Central memory CD4-positive, alpha-beta T cell (primary cell): ENCODE results near the gene ADGRA1.
"Not testable (repeated sequence)": the region's sequence is repeated elsewhere in the genome, so short reads cannot be mapped to it uniquely, and the experiment has no call there.

Source experiments
- DNase-seq: peaks from one replicate; pipeline ENCODE4 v3.0.0; 2022

The ADGRA1 gene

DNA sequence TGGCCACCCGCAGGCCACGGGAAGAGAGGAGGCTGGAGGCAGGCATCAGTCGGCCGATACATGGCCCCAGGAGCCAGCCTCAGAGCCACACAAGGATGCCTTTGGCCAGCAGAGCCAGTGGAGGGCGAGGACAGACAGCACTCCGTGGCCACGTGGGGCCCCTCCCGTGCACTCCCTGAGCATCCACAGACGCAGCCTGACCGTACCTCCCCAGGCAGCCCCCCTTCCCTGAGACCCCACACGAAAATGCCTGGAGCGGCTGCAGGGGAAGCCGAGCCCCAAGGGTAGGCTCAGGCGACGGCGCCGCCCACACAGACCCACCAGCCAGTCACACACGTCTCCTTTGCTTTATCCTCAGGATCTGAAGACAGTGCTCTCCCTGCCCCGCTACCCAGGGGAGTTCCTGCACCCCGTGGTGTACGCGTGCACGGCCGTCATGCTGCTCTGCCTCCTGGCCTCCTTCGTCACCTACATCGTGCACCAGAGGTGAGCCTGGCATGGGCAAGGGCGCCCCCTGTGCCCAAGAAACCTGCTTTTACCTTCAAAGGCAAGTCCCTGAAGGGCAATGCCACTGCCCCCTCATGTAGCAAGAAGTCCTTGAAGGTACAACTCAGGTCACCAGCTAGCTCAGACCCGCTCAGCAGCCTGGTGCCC, 9.0 kb downstream of the ADGRA1 start:
- DNase-seq: no peak

DNA sequence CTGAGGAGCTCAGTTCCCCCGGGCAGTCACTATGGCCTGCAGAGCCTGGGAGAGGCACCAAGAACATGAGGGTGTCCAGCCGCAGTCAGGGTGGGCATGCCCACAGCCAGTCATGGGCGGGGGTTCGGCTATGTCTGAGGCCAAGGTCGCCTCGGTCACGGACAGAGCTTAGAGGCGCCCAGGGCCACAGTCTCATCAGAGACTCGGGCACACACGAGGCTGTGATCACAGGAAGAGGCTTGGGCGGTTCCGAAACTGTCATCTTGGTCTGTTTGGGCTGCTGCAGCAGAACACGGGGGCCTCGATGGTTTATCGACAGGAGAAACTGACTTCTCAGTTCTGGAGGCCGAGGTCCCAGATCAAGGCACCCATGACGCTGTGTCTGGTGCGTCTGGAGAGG, 9.7 kb downstream of the ADGRA1 start:
- no peak for DNase-seq

DNA sequence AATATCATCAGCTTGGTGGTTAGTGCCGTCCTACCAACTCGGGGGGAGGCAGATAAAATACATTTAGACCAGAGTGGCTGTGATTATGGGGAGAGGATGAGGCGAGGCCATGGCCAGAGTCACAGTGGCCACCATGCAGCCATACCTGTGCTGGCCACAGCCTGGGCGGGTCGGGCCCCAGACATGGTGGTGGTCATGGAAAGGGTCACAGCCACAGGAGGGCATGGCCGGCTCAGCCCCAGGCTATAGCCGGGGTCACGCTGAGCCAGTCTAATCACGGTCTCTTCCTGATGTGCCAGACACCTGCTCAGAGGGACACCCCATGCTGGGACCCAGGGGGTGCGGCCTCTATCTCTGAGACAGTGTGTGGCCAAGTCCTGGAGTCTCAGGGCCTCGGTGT, 10.2 kb downstream of the ADGRA1 start:
- no peak for DNase-seq

DNA sequence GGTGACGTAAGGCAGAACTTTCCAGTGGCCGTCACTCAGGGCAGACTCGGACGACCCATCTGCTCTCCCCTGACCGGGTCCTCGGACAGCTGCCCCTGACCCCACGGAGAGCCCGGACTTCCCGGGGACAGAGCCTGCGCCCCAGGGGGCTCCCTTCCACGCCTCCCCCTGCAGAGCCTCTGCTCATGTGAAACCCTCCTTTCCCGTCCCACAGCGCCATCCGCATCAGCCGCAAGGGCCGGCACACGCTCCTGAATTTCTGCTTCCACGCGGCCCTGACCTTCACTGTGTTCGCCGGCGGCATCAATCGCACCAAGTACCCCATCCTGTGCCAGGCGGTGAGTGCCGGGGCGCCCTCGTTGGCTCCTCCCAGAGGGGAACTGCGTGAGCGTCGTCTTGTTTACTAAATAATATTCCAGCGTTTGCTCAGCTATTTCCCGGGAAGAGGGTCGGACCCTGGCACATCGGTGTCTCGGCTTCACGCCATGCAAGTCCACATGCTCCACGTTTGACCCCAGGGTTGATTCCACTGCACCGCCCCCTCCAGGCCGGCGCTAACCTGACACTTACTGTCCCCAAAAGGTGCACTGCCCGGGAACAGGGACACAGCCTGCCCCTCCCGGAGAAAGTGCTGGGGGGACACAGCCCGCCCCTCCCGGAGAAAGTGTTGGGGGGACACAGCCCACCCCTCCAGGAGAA, 10.9 kb downstream of the ADGRA1 start:
- no peak for DNase-seq

DNA sequence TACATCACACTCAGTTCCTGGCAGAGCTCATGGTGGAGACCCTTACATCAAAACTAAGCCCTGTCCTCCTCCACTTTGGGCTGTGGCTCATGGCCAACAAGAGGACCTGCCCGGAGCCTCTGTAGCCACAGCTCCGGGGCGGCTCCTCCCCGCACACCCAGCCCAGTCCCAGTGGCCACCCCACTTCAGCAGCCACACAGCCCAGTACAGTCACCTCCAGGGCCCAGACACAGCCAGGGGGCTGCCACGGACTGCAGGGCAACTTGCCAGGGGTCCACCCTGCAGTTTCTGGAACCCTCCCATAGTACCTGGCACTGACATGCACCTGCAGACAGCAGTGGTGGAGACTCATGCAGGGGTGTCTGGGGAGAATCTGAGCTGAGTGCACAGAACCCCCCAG, 11.8 kb downstream of the ADGRA1 start:
- no peak for DNase-seq

DNA sequence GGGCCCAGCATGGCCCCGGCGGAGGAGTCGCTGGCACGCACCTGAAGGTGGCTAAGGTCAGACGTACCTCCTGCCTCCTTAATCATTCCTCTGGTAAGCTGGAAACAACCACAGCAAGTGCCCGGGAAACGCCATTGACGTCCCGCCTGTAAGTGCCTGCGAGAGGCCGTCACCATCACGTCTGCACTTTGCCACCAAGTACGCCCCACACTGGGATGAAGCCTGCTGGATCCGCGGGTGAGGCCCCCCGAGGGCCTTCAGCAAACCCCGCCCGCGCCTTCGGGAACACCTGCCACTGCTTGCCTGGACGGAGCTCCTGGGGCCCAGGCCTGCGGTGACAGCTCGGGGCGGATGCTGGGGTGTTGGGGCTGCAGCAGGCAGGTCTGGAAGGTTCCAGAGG, 12.5 kb downstream of the ADGRA1 start:
- no peak for DNase-seq

DNA sequence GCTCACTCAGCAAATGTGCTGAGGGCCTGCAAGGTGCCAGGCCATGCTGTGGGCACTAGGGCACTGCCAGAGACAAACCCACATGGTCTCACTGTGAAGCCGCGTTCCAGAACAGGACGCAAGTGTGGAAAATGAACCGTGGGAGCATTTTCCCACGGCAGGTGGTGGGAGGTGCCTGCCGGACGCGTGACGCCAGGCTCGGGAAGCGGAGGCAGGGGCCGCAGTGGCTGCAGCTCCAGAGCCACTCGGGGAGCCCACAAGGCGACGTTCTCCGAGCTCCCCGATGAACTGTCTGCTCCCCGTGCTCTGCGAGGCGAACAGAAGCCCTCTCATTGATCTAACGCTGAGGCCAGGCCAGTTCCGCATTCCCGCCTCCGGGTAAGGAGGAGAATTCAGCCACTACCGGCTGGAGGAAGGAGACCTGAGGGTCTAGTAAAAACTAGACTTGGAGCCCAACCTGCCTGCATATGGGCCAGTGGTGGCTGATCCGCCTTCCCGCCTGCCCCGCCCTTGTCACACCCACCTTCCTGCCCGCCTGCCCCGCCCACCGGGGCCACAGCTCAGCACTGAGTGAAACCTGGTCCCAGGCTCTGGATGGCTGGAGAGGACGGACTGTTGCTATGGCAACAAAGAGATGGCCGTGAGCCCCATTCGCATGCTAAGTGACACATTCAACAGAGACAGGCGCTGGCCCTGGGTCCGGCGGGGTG, 13.1 kb downstream of the ADGRA1 start:
- DNase-seq: no peak

DNA sequence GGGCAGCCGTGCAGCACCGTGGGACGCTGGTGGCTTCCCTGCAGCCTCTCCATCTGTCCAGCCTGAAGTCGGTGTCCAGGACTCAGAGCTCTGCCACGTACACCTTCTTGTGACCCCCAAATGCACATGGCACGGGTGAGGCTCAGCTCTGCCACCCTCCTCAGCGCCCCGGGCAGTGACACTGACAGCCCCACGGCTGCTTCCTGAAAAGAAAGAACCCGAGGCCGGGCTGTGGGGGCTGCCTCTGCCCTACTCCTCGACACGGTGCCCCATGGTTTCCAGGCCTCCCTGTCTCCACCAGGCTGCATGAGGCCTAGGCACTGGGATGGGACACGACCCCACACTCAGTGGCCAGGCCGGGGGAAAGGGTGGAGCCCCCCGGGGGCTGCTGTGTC, 13.7 kb downstream of the ADGRA1 start:
- DNase-seq: no peak

DNA sequence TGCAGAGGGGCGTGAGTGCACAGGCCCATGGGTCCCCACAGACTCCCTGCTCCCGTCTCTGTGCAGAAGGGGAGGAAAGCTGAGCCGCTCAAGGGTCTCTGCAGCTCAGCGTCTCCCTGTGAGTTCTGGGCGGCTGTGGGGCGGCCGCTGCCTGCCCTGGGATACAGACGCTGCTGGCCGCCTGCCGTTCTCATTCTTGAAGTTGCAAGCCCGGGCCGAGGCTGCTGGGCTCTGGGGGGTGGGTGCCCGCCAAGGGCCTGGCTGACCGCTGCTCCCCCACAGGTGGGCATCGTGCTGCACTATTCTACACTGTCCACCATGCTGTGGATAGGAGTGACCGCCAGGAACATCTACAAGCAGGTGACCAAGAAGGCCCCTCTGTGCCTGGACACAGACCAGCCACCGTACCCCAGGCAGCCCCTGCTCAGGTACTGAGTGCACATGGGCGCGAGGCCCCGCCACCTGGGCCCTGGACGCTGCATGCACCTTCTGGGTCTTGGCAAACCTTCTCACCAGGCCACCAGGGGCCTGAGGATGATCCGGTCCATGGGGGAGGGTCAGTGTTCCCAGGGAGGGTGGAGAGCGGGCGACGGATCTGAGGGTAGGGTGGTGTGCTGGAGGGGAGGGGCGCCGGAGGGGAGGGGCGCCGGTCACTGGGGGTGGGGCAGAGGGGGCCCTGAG, 14.8 kb downstream of the ADGRA1 start:
- DNase-seq: no peak

DNA sequence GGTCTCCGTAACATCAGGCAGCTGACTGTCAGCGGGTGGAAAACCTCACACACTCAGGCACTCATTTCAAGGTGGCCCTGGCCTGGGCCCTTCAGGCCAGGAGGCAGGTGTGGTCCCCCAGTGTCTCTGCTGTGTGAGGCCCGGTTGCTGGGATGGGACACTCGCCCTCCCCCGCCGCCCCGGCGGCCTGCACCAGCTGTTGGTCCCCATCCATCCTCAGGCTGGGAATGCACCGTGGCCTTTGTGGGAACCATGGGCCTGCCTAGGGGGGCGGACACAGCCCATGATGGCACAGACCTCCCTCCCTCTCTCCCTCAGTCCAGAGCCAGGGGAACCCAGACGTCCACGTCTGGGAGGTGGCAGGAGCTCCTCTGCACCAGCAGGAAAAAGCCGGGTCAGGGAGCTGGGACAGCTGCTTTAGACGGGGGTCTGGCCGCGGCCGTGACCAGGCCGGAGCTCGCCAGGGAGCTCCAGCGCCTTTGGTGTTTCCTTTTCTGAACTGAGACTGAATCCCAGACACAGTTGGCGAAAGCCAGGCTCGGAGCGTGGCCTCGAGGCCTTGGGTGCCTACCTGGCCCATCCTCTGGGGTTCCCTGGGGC, 15.7 kb downstream of the ADGRA1 start:
- DNase-seq: no peak

DNA sequence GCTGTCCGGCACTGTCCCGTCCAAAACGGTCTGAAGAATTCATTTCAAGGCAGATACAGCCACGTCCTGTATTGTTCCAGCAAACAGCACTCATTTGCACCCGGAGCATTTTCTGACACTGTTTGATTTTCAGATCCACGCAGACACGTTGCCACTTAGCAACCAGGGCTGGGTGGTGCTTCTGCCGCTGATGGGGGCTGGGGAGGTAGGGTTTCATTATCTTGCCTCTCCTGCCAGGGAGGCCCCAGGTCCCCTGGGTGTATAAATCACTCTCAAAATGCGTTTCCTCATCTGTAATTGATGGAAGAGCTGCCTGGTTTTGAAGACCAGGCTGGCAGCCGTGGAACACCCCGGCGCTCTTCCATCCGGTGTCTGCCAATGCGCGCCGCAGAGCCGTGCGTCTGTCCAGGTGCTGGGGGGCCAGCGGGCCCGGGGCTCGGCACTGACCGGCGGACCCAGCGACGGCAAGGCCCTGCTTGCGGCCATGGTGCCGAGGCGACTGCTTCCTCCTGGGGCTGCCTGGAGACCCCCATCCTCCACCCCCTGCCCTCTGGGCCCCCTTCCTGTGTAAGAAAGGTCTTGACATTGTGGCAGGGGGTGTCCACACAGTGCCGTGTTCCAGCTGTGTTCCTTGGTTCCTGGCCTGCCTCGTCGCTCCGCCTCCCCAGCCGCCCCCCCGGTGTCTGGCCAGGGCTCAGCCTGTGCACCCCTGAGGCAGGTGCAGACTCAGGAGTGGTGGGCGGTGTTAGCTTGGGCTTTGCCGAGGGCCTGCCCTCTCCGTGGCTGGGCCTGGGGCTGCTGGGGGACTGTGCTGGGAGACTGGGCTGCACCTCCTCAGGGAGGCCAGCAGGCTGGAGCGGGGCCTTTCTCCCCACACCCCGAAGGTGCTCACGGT, 16.6 kb downstream of the ADGRA1 start:
- DNase-seq: no peak

DNA sequence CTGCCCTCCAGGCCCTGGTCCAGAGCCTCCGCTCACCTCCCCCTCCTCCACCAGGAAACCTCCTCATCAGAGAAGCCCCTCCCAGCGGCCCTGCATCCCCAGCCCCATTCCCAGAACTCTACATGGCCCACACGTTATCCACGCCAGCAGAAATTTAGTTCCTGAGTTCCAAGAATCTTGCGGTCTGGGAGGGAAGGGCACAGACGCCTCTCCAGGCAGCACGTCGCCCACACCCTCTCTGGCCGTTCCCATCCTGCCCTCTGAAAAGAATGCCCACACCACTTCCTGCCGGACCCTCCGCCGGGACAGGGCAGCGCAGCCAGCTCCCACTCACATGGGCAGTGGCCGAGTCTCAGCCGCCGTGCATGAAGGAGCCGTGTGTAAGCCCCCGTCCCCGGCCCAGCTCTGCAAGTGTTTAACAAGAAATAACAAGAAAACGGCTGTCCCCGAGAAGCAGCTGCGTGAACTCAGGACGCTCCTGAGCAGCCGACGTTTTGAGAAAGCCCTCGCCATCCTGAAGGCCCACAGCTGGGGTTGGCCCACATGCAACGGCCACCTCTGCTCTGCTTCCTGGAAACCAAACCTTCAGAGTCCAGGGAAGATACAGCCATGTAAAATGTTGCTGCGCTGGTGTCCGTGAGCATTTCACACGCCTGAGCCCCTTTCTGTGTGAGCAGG, 17.4 kb downstream of the ADGRA1 start:
- DNase-seq: no peak

DNA sequence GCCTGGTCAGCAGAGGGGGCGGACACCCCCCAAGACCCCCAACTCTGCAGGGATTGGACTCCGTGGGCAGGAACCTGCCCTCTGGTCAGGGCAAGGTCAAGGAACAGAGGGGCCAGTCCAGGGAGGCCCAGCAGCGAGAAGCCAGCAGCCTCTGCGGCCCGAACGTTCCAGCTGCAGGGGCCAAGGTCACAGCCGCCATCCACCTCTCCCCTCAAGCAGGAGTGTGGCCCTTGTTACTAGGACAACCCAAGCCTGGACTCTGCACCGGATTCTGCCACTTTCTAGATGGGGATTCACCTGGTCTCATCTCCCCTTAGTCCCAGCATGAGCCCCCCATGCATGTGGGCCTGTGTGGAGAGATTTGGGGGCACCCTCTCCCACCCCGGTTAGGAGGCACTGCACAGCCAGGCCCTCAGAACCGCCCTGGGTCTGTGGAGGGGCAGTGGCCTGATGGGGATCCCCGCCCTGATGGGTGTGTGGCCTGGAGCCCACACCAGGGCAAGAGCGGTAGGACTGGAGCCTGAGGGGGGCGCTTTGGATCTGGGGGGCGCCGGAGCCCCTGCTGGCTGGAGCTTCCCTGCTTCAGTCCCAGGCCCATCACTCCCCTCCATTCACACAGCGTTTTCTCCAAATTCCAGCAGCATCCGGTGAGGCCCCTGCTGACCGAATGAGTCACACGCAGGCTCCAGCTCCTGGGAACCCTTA, 18.1 kb downstream of the ADGRA1 start:
- no peak for DNase-seq

DNA sequence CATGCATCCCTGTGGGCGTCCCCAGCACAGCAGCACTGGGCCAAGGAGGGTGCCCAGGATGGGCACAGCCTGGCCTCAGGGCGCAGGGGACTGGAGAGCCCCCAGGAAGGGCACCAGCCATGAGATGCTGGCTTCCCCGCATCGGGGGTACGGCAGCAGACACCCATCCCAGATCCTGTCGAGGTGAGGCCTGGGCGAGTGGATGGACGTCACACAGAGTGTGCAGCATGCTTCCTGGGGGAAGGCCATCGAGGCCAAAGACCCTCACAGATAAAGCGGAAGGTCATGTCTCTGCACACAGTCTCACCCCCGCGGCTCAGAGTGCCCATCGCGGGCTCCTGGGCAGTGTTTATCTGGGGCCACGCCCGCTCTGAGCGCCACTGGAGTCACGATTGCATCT, 18.8 kb downstream of the ADGRA1 start:
- DNase-seq: no peak

DNA sequence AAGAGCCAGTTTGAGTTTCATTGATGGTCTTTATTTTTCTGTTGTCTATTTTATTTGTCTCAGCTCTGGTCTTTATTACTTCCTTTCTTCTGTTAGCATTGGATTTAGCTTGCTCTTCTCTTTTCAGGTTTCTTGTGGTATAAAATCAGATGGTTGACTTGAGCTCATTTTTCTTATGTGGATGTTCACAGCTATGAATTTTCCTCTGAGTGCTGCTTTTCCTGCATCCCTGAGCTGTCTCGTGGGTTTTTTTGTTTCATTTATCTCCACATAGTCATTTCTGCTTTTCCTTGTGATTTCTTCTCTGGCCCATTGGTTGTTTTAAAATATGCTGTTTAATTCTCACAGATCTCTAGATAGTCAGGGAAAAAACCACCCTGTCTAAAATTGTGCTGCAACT, 19.7 kb downstream of the ADGRA1 start:
- DNase-seq: no peak

DNA sequence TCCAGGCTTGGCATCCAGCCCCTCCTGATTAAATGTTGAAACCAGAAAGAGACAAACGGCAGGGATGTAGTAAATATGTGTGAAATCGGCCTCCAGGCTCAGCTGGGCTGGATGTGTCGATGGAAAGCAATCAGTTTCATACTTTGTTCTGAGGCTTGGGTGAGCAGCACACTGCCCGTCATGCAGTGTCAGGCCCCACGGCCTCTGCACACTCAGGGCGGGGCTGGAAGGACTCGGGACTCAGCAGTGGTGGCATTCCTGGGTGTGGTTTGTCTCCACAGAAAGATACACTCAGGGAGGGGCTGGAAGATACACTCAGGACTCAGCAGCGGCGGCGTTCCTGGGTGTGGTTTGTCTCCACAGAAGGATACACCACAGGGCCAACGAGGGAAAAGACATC, 22.0 kb downstream of the ADGRA1 start:
- no peak for DNase-seq

DNA sequence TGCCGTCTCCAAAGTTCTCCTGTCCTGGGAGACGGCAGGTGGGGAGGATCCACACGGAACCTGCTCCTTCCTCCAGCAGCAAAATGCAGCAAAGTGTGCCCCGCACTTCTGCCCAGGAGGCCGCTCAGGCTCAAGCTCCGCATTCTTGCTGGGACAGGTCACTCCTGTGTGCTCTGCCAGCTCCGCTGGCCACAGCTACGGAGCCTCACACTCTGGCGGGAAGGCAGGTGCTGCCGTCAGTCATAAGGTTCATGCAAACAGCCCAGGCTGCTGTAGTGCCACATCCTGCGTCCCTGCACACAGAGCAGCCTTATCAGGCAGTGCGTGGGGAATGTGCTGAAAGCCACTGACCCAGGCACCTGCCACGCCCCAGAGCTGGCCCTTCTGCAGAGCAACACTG, 22.4 kb downstream of the ADGRA1 start:
- DNase-seq: no peak

DNA sequence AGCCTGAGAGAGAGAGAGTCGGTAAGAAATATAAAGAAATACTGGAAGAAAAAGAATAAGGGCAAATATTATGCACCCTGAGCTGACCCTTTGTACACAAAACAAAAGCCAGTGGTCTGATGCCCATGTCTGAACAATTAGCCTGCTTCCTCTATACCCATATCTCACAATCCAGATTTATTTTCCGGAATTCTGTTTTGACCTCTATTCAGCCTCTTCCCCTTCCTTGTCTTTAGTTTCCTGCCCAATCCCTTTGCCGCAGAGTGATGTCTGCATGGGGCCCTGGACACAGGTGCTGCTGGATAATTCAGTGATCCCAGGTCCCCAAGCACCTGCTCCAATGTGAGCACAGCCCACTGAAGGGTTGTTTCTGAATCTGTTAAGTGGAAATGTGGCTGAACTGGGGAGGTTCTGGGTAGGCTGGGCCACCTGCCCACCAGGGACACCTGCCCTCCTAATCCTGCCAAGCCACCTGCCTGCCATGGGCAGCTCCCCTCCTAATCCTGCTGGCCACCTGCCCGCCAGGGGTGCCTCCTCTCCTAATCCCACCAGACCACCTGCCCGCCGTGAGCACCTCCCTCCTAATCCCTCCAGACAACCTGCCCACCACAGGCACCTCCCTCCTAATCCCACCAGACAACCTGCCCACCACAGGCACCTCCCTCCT, 23.0 kb downstream of the ADGRA1 start:
- DNase-seq: no peak

DNA sequence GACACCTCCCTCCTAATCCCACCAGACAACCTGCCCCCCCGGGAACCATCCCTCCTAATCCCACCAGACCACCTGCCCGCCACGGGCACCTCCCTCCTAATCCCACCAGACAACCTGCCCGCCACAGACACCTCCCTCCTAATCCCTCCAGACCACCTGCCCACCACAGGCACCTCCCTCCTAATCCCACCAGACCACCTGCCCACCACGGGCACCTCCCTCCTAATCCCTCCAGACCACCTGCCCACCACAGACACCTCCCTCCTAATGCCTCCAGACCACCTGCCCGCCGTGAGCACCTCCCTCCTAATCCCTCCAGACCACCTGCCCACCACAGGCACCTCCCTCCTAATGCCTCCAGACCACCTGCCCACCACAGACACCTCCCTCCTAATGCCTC, 23.9 kb downstream of the ADGRA1 start:
- DNase-seq: not testable (repeated sequence)

DNA sequence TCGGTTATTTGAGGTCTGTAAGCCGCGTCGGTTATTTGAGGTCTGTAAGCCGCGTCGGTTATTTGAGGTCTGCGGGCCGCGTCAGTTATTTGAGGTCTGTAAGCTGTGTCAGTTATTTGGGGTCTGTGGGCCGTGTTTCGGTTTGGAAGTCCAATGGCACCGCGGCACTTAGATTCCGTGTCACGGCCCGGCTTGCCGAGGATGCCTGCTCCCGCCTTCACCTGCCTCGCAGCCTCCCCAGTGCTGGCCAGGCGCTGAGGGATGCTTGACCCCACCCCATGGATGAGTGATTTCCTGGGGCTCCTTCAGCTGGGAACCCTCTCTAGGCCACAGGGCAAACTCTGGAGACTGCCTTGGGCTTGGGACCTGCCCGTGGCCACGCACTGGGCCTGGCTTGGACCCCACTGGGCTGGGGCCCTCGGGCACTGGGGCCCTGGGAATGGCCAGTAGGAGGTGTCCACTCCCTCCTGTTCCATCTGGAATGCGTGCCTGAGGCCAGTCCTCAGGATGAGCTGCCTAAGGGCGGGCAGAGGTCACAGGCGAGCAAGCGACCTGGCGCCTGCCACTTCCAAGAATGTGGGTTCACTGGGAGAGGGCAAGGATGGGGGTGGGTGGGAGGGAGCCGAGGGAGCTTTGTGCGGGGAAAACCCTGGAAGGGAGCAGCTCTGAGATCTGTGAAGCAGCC, 25.6 kb downstream of the ADGRA1 start:
- no peak for DNase-seq
